Caco-2 (cell line): ENCODE results near the gene AFF1. TPM values are rescaled to one million over a fixed set of nuclear protein-coding genes. Genes with fewer than 3 reads are reported as not detected.

Experiments used
- BruUV-seq: library from RNA; stranded (reverse); fragments of 400-500 nt; replicated peaks from 2 replicates; lab custom pipeline; 2021; lab: Mats Ljungman, UMichigan
- CTCF ChIA-PET: fragments of 300-600 bp; sonication (Branson Sonifier 250); formaldehyde crosslinking; loops from one replicate; lab custom pipeline; 2022; ENCODE audit warnings: antibody characterized with exemption; lab: Charles Lee
- POLR2A ChIA-PET: fragments of 300-600 bp; sonication (Branson Sonifier 250); formaldehyde crosslinking; loops from one replicate; lab custom pipeline; 2022; ENCODE audit warnings: antibody characterized with exemption; lab: Charles Lee
- DNase-seq, 2 experiments: peaks; one replicate each; pipeline versions ENCODE4 v3.0.0 to v3.0.0-alpha.2; 2020 to 2022
- H3K27me3 ChIP-seq: replicated peaks from 2 replicates; pipeline ENCODE4 v1.6.0; 2011; ENCODE audit warnings: low read length; ENCODE audit not compliant: control insufficient read depth, insufficient read depth
- H3K36me3 ChIP-seq: 2 replicates; pipeline ENCODE4 v1.5.1; 2011; ENCODE audit warnings: low read length; ENCODE audit not compliant: control insufficient read depth, insufficient read depth
- H3K4me1 ChIP-seq: fragments of 250-450 bp; sonication (Bioruptor Pico); 2 replicates; pipeline ENCODE4 v1.5.1; 2020; ENCODE audit warnings: mild to moderate bottlenecking
- H3K4me3 ChIP-seq: 2 replicates; pipeline ENCODE4 v1.5.1; 2011; ENCODE audit warnings: low read depth, mild to moderate bottlenecking, control low read depth, low read length
- H3K9me3 ChIP-seq: fragments of 250-450 bp; sonication (Bioruptor Pico); 2 replicates; pipeline ENCODE4 v1.5.1; 2020; ENCODE audit warnings: mild to moderate bottlenecking, moderate library complexity
- H3K27ac Mint-ChIP-seq: one replicate; pipeline ENCODE4 v1.8.0; 2022; ENCODE audit warnings: mixed read lengths; ENCODE audit not compliant: unreplicated experiment
- H3K27me3 Mint-ChIP-seq: one replicate; pipeline ENCODE4 v1.8.0; 2022; ENCODE audit warnings: mixed read lengths; ENCODE audit not compliant: insufficient read depth, unreplicated experiment
- H3K36me3 Mint-ChIP-seq: one replicate; pipeline ENCODE4 v1.8.0; 2022; ENCODE audit warnings: mild to moderate bottlenecking, mixed read lengths; ENCODE audit not compliant: insufficient read depth, unreplicated experiment
- H3K4me1 Mint-ChIP-seq: one replicate; pipeline ENCODE4 v1.8.0; 2022; ENCODE audit warnings: low read depth, mixed read lengths; ENCODE audit not compliant: unreplicated experiment
- H3K4me3 Mint-ChIP-seq: one replicate; pipeline ENCODE4 v1.8.0; 2022; ENCODE audit warnings: mild to moderate bottlenecking, moderate library complexity, mixed read lengths; ENCODE audit not compliant: unreplicated experiment
- H3K9me3 Mint-ChIP-seq: one replicate; pipeline ENCODE4 v1.8.0; 2022; ENCODE audit warnings: mixed read lengths; ENCODE audit not compliant: unreplicated experiment
- CTCF ChIP-seq, 2 experiments: fragments of 200-600 bp in 1 of 2; IDR thresholded peaks; 1 replicate in 1 of 2; 2 replicates in 1 of 2; pipeline versions ENCODE4 v1.5.1 to v1.8.0; 2011 to 2022; ENCODE audit warnings: antibody characterized with exemption in 1 of 2, control low read depth in 1 of 2, inconsistent platforms in 1 of 2, low read depth in 1 of 2, low read length in 1 of 2, mild to moderate bottlenecking in 1 of 2, moderate library complexity in 1 of 2; ENCODE audit not compliant: insufficient read depth in 1 of 2, severe bottlenecking in 1 of 2, unreplicated experiment in 1 of 2
- intact Hi-C: fragments of 100-400 bp; cut with micrococcal nuclease; formaldehyde crosslinking; loops from one replicate; pipeline ENCODE4 v1.10.0; 2022; ENCODE audit not compliant: unreplicated experiment
- total RNA-seq: library from RNA; stranded (reverse); gene quantifications from 2 replicates; pipeline ENCODE4 v1.2.3, GENCODE V29; 2022

Gene AFF1
- total RNA-seq, 1 experiment from 2014 or later = 48.3 TPM

GRCh38 chr4:87029356-87029755 lies 94.5 kb downstream of the AFF1 start:
- POLR2A ChIA-PET = no interaction called here
- TF ChIP-seq CTCF (IDR thresholded peaks at IDR 0.05; ENCODE audit: insufficient read depth in 1 of 2, low read depth in 1 of 2, low read length in 1 of 2, severe bottlenecking in 1 of 2, unreplicated experiment in 1 of 2) = no peak
- peaks cover 60% of the 10 kb centered on the region for H3K4me1 ChIP-seq
- Mint-ChIP-seq H3K4me3 (no peak overlapping the region), H3K4me1 (peaks cover 14% of the 10 kb centered on the region), H3K9me3 (no peaks in the 10 kb centered on the region), H3K36me3 (peaks cover 5% of the 10 kb centered on the region), H3K27ac (no peak overlapping the region), H3K27me3 (no peaks in the 10 kb centered on the region)
- intact Hi-C loops = loop anchor here (10.0 kb wide), 1 partner anchor 195 kb away; the partner anchor contains the start of gene KLHL8
- H3K27me3 ChIP-seq = no peaks in the 10 kb centered on the region
- CTCF ChIA-PET = no interaction called here
- H3K9me3 ChIP-seq = no peaks in the 10 kb centered on the region
- no TSS peak for BruUV-seq
- H3K4me3 ChIP-seq = no peak overlapping the region
- H3K36me3 ChIP-seq = no peaks in the 10 kb centered on the region
- DNase-seq = no peak

- Mint-ChIP-seq H3K27me3 (no peaks in the 10 kb centered on the region), H3K36me3 (peaks cover 5% of the 10 kb centered on the region), H3K4me3 (no peak overlapping the region), H3K4me1 (peaks cover 6% of the 10 kb centered on the region), H3K27ac (no peak overlapping the region), H3K9me3 (no peaks in the 10 kb centered on the region)
- H3K36me3 ChIP-seq = no peaks in the 10 kb centered on the region
- no peak for DNase-seq
- no peak overlapping the region for H3K4me3 ChIP-seq
- intact Hi-C loops = no loop called here
- TF ChIP-seq CTCF (IDR thresholded peaks at IDR 0.05; ENCODE audit: insufficient read depth in 1 of 2, low read depth in 1 of 2, low read length in 1 of 2, severe bottlenecking in 1 of 2, unreplicated experiment in 1 of 2) = no peak
- peaks cover 52% of the 10 kb centered on the region for H3K4me1 ChIP-seq
- CTCF ChIA-PET = interaction anchor here (0.6 kb wide), 1 partner anchor 95 kb away, joined by 3 read pairs; the partner anchor contains the start of gene AFF1
- POLR2A ChIA-PET = no interaction called here
- H3K27me3 ChIP-seq = no peaks in the 10 kb centered on the region
- no peaks in the 10 kb centered on the region for H3K9me3 ChIP-seq
- no TSS peak for BruUV-seq
Measured at GRCh38 chr4:87030124-87030523, 95.3 kb downstream of the AFF1 start.

- no peak overlapping the region for H3K4me3 ChIP-seq
- POLR2A ChIA-PET = no interaction called here
Measured at GRCh38 chr4:87030755-87031441, 96.1 kb downstream of the AFF1 start.

More at GRCh38 chr4:87030755-87031441, 96.1 kb downstream of the AFF1 start:
- Mint-ChIP-seq H3K4me1 (peaks cover 6% of the 10 kb centered on the region), H3K9me3 (no peaks in the 10 kb centered on the region), H3K36me3 (peaks cover 5% of the 10 kb centered on the region), H3K27ac (no peak overlapping the region), H3K4me3 (no peak overlapping the region), H3K27me3 (no peaks in the 10 kb centered on the region)
- Histone ChIP-seq H3K27me3 (no peaks in the 10 kb centered on the region), H3K36me3 (no peaks in the 10 kb centered on the region), H3K4me1 (peaks cover 44% of the 10 kb centered on the region), H3K9me3 (no peaks in the 10 kb centered on the region)
- CTCF ChIA-PET = no interaction called here
- no peak for TF ChIP-seq CTCF (IDR thresholded peaks at IDR 0.05; ENCODE audit: insufficient read depth in 1 of 2, low read depth in 1 of 2, low read length in 1 of 2, severe bottlenecking in 1 of 2, unreplicated experiment in 1 of 2)
- no TSS peak for BruUV-seq
- DNase-seq = no peak
- intact Hi-C loops = no loop called here
